Type B pancreatic cell (in vitro differentiated cells): ENCODE data around the gene SND1. TPM values are rescaled to one million over a fixed set of nuclear protein-coding genes. Genes with fewer than 3 reads are reported as not detected.

Experiments
- DNase-seq: peaks from one replicate; pipeline ENCODE4 v3.0.0; 2021; ENCODE audit warnings: mixed read lengths; ENCODE audit not compliant: unreplicated experiment; ENCODE audit errors: extremely low spot score
- H3K27ac Mint-ChIP-seq: 2 replicates; pipeline ENCODE4 v1.8.0; 2021; ENCODE audit warnings: mild to moderate bottlenecking, mixed read lengths
- H3K27me3 Mint-ChIP-seq: 2 replicates; pipeline ENCODE4 v1.8.0; 2021; ENCODE audit warnings: mixed read lengths
- H3K36me3 Mint-ChIP-seq: 2 replicates; pipeline ENCODE4 v1.8.0; 2021; ENCODE audit warnings: mixed read lengths
- H3K4me1 Mint-ChIP-seq: one replicate; pipeline ENCODE4 v1.8.0; 2021; ENCODE audit warnings: mixed read lengths; ENCODE audit not compliant: unreplicated experiment
- H3K4me3 Mint-ChIP-seq: 2 replicates; pipeline ENCODE4 v1.8.0; 2021; ENCODE audit warnings: mild to moderate bottlenecking, mixed read lengths
- H3K9me3 Mint-ChIP-seq: 2 replicates; pipeline ENCODE4 v1.8.0; 2021; ENCODE audit warnings: mixed read lengths
- CTCF ChIP-seq: fragments of 200-600 bp; sonication (generic); conservative IDR thresholded peaks from 2 replicates; pipeline ENCODE4 v1.5.0; 2021; ENCODE audit warnings: antibody characterized with exemption, mild to moderate bottlenecking
- total RNA-seq: library from RNA; stranded (reverse); gene quantifications from 2 replicates; pipeline ENCODE4 v1.2.1, GENCODE V29; 2021; ENCODE audit warnings: low replicate concordance

The SND1 gene
- total RNA-seq, 1 donor from 2014 or later = 199 TPM

DNA sequence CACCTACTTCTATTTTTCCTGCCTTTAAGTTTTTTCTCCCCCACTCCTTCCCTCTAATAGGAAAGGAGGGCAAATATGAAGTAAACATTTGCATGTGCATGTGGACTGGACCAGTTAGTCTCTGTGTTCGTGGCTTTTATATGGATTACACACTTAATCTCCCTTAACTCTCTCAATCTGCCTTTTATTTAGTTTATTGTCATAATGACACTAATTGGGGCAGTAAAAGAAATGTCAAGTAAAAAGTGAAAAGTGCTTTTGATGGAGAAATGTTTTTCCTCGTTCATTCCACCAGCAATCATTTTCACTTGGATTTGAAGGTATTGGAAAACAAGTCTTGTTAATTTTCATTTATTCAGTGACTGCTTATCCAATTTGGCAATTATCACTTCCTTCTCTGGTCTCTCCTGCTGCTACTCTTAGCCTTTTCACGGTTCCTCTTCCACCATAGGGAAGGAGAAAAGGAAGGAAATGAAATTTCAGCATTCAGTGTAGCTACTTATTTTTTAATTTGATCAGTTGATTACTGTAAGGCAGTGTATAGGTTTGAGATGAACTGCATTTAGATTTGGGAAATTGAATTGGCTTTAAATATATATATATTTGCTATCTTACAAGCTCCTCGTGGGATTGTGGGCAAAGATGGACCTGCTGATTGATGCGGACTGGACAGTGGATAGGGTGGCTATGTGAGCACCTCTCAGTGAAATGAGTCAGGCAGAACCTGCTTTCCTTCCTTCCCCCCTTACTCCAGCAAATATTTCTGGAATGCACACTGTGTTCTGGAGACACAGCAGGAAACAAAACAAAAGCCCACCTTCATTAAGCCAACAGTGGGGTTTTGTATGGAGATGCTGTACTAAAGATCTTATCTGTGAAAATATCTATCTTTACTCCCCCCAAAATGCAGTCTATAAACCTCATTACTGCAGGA is 301.7 kb downstream of the SND1 start:
- DNase-seq = no peak
- Mint-ChIP-seq H3K9me3 (no peaks in the 10 kb centered on the region), H3K27me3 (no peaks in the 10 kb centered on the region), H3K27ac (no peak overlapping the region), H3K4me1 (peaks cover 12% of the 10 kb centered on the region), H3K36me3 (peaks cover 5% of the 10 kb centered on the region), H3K4me3 (no peak overlapping the region)
- TF ChIP-seq CTCF = no peak

DNA sequence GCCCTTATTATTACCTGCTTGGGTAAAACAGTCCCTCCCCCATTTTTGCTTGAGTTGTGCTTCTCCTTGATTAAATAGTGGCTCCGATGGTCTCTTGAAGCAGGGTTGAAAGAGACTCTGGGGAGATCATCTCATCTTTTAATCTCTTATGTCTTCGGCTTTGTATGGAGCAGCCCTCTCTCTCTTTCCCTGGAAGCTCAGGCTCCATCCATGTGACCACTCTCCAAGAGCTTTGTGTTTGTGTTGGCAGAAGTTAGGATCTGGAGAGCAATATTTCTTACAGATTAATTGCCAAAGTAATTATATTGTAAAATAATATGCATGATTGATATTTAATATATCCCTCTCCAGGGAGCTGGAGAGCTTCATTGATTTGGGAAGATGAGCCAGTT is 302.4 kb downstream of the SND1 start:
- Mint-ChIP-seq H3K4me3 (no peak overlapping the region), H3K36me3 (peaks cover 2% of the 10 kb centered on the region), H3K27me3 (no peaks in the 10 kb centered on the region), H3K27ac (no peak overlapping the region), H3K9me3 (no peaks in the 10 kb centered on the region), H3K4me1 (peaks cover 6% of the 10 kb centered on the region)
- TF ChIP-seq CTCF = no peak
- no peak for DNase-seq

- no peaks in the 10 kb centered on the region for H3K4me1 Mint-ChIP-seq
- no peaks in the 10 kb centered on the region for H3K9me3 Mint-ChIP-seq
- no peak for DNase-seq
Measured at GRCh38 chr7:127955051-127955531, 303.1 kb downstream of the SND1 start.

DNA sequence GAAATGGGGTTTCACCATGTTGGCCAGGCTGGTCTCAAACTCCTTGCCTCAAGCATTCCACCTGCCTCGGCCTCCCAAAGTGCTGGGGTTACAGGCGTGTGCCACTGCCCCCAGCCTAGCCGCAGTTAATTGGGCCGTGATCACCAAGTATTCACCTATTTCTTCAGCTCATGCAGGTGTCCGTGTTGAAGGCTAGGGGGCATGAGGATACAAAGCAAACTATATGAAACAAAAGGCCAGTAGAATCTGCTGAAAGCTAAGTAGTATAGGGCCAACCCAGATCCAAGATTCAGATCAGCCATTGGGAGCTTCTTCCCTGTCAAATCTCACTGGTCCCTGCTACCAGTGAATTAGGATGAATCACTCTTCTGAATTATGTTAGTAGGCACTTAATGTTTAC is 305.9 kb downstream of the SND1 start:
- no peak overlapping the region for H3K4me3 Mint-ChIP-seq
- H3K36me3 Mint-ChIP-seq = peaks cover 16% of the 10 kb centered on the region
- no peak overlapping the region for H3K27ac Mint-ChIP-seq
- H3K9me3 Mint-ChIP-seq = peaks cover 3% of the 10 kb centered on the region
- no peaks in the 10 kb centered on the region for H3K27me3 Mint-ChIP-seq
- no peak for TF ChIP-seq CTCF
- DNase-seq = no peak
- peaks cover 16% of the 10 kb centered on the region for H3K4me1 Mint-ChIP-seq

More at GRCh38 chr7:127955051-127955531, 303.1 kb downstream of the SND1 start:
- peaks cover 9% of the 10 kb centered on the region for H3K36me3 Mint-ChIP-seq
- no peak overlapping the region for H3K27ac Mint-ChIP-seq
- no peak overlapping the region for H3K4me3 Mint-ChIP-seq
- TF ChIP-seq CTCF = no peak
- no peaks in the 10 kb centered on the region for H3K27me3 Mint-ChIP-seq

DNA sequence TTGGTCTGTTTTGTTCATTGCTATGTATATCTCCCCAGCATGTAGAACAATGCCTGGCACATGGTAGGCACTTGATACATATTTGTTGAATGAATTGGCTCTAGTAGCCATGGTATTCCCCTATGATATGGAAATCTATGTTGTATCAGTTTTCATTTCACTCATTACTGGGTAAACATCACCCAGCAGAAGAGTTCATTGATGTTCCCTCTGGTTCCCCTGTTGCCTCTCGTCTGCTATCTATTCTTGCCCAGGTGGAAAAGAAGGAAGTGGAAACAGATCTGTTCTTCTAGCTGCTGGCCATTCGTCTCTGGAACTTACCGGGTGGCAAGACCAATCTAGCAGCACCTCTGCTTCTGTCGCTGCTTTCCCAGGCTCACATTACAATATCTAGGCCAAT is 307.8 kb downstream of the SND1 start:
- no peak for DNase-seq
- no peak for TF ChIP-seq CTCF
- H3K4me1 Mint-ChIP-seq = peaks cover 17% of the 10 kb centered on the region
- H3K4me3 Mint-ChIP-seq = no peak overlapping the region
- H3K27me3 Mint-ChIP-seq = no peaks in the 10 kb centered on the region
- peaks cover 18% of the 10 kb centered on the region for H3K36me3 Mint-ChIP-seq
- peaks cover 4% of the 10 kb centered on the region for H3K9me3 Mint-ChIP-seq
- no peak overlapping the region for H3K27ac Mint-ChIP-seq
